Occipital lobe (tissue), 2 donors: ENCODE results near the gene DPYD. TPM values are rescaled to one million over a fixed set of nuclear protein-coding genes. Genes with fewer than 3 reads are reported as not detected.

ENCODE experiments used
- DNase-seq: peaks from one replicate; lab custom pipeline; 2025; lab: John Stamatoyannopoulos, UW
- total RNA-seq: library from RNA; depleted of rRNA; stranded (reverse); fragments of >200 nt; gene quantifications from one replicate; pipeline ENCODE4 v1.2.3, GENCODE V29; 2014

DPYD gene
- total RNA-seq, 1 donor from 2014 or later = 72.1 TPM

DNA sequence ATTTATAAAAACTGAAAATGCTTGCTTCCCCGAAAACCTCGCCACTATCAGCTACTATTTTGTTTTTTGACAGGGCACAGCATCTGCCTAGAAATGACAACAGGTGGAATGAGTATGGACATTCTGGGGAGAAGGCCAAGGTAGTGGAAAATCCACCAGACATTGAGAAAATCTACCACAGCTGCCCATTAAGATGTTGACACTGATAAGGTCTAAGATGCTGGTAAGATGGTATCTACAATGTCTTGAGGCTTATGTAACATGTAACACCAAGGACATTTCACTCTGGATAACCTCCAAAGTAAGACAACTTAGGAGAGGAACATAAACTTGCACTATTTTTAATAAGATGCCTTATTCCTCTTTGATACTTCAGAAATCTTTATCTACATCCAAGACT is 825.1 kb downstream of the DPYD start:
- no peak for DNase-seq

- DNase-seq = no peak
Observed at GRCh38 chr1:97094247-97094972, 826.4 kb downstream of the DPYD start.

GRCh38 chr1:97093741-97094140 is 827.1 kb downstream of the DPYD start:
- no peak for DNase-seq

DNA sequence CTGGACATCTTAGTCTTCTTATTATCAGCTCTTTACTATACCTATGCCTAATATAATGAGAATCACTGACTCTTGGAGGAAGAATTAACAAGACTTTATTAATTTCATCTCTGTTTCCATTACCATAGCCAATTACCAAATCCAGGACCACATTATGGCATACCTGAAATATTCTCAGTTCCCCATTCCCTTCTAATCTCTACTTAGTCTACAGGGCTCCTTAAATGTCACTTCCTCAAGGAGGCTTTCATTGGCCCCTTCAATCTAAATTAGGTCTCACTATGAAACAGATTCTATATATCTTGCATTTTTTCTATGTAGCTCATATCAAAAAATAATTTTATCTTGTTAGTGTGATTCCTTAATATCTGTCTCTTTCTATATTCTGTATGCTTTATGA is 828.0 kb downstream of the DPYD start:
- no peak for DNase-seq

- no peak for DNase-seq
Observed at GRCh38 chr1:97091679-97092078, 829.2 kb downstream of the DPYD start.

- DNase-seq = no peak
Observed at GRCh38 chr1:97091263-97091662, 829.6 kb downstream of the DPYD start.

GRCh38 chr1:97090725-97091124 is 830.1 kb downstream of the DPYD start:
- no peak for DNase-seq

- no peak for DNase-seq
Observed at GRCh38 chr1:97089173-97089572, 831.7 kb downstream of the DPYD start.

DNA sequence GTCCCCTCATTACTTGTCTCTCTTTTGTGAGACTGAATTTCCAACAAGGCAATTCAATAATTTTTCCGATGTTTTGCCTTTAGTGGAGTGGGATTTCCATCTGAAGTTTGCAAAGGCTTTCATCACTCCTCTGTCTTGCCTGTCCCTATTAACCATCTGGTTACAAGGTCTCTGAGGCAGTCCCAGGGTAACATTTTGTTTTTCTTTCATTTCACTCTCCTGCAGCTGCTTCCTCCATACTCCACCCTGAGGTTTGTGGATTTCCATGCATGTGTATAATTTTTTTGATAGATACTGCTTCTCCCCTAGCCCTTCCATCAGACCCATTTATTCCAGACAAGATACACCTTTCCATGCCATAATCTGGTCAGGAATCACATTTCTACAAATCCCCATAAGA is 832.4 kb downstream of the DPYD start:
- no peak for DNase-seq

DNA sequence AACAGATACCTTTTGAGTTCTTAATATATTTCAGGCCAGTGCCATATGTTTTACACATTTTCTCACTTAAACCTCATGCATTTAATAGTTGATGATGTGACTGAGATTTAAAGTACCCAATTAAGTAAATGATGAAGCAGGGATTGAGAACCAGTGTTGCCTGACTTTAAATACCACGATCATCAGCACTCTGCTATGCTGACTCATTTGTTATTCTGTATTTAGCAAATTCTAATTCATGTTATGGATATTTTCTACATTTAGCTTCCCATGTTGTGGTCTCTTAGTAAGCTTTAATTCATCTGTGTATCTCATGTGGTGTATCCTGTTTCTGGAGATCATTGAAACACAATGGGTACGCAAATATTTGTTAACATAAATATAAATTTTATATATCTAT is 836.3 kb downstream of the DPYD start:
- DNase-seq = no peak

- no peak for DNase-seq
Observed at GRCh38 chr1:97082160-97082848, 838.5 kb downstream of the DPYD start.

DNA sequence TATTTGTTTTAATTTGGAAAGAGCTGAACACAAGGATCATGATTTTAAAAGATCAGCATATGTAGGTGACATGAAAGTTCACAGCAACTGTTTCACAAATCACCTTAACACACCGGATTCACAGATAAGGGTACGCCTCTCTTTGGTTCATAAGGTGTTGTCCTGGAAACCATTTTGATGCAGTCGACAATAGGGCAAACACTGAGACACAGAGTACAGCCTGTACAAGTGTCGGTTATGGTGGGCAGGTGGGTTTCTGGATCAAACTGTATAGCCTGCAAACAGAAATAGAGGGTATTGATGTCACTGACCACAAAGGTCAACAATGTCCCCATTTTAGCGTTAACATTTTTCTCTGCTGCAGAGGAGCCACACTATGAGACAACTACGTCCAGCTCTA is 842.0 kb downstream of the DPYD start:
- DNase-seq = no peak

GRCh38 chr1:97077221-97077620 is 843.6 kb downstream of the DPYD start:
- DNase-seq = no peak

- DNase-seq = no peak
Observed at GRCh38 chr1:97074771-97075170, 846.1 kb downstream of the DPYD start.

- no peak for DNase-seq
Observed at GRCh38 chr1:97073936-97074335, 846.9 kb downstream of the DPYD start.

DNA sequence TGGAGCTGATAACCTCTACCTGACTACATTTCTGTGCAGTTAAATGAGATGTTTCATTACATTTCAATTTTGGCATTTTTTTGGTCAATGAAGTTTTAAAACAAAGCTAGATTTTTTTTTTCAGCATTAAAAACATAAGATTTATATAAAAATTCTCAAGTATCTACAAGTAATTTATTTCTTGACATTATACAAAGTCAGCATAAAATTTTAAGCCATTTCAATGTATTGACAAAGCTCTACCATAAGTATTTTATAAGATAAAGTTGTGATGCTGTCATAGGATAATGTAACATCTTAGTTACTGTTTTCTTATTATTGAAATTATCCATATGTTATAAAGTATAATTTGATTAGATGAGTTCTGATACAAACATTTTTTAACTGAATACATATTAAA is 847.7 kb downstream of the DPYD start:
- DNase-seq = no peak

GRCh38 chr1:97071173-97071572 is 849.7 kb downstream of the DPYD start:
- DNase-seq = no peak

DNA sequence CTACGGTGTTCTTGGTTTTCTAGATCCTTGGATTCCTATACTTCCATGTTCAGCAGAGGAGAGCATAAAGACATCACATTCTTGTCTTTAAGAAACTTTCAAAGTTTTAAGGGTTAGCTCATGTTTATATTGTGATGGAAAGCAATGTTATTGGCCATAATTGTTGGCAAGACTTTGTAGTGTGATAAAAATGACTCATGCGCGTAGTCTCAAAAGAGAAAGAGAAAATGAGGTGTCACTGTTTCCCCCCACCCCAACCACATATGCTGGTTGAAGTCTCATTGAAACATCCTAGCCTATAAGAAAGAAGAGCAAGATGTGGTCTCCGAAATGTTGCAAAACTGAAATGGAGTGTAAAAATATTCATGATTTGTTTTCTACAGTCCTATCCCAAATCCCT is 850.5 kb downstream of the DPYD start:
- no peak for DNase-seq

DNA sequence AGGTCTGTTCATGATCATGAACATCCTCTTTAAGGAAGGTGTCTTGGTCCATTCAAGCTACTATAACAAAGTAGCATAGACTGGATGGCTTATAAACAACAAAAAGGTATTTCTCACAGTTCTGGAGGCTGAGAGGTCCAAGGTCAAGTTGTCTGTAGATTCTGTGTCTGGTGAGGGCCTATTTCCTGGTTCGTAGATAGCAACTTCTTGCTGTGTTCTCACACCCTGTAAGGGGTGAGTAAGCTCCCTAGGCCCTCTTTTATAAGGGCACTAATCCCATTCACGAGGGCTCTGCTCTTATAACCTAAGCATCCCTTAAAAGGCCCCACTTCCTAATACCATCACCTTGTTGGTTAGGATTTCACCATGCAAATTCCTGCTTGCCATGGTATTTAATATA is 851.5 kb downstream of the DPYD start:
- DNase-seq = no peak

- DNase-seq = no peak
Observed at GRCh38 chr1:97066860-97067259, 854.0 kb downstream of the DPYD start.

DNA sequence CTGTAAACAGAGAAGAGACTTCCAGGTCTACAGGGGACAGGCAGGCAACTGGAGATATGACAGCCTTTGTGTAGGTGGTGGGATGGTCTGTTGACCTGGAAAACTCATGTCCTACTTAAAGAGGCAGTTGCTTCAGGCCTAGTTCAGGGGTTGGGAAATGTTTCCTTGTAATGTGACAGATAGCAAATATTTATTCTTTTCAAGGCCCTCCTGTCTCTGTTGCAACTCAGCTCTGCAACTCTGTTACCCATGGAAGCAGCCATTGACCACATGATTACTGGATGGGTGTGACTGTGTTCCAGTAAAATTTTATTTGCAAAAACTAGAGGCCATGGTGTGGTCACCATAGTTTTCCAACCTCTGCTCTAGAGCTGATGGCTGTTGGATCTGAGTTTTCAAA is 857.3 kb downstream of the DPYD start:
- DNase-seq = no peak

DNA sequence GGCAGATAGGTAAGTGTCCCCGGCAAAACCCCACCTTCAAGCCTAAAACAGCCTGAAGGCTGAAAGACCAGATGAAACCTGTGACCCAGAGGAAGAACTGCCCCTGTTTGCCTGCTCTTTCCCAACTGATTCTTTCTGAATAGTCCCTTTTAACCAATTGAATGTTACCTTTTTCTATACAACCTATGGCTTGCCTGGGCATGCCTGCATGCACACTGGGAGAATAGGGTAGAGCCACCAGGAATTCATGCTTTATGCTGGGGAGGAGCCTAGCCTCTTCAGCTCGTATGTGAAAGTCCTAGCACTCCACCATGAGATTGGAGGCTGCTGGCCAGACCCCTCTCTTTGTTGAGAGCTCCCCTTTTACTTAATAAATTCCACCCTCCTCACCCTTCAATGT is 859.2 kb downstream of the DPYD start:
- no peak for DNase-seq

GRCh38 chr1:97056386-97056785 is 864.4 kb downstream of the DPYD start:
- no peak for DNase-seq
